Heart left ventricle (tissue), 16 donors: ENCODE results near the gene SLC26A4. TPM values are rescaled to one million over a fixed set of nuclear protein-coding genes. Genes with fewer than 3 reads are reported as not detected.

Experiments used
- ATAC-seq, 4 donors: fragments of 200-7000 bp; cut with Tn5 transposase; one replicate each; pipeline ENCODE4 v1.9.1; 2020 to 2022; ENCODE audit warnings: moderate library complexity in 4 of 4, mild to moderate bottlenecking in 3 of 4, moderate number of reproducible peaks in 1 of 4
- DNase-seq, 5 donors: peaks; one replicate each; pipeline ENCODE4 v3.0.0-alpha.2; 2020
- H3K27ac ChIP-seq, 12 donors: fragments of 200-600 bp; sonication (generic) in 4 of 12; one replicate each; pipeline versions ENCODE4 v1.5.0 to v1.8.0; 2016 to 2022; ENCODE audit warnings: mild to moderate bottlenecking in 2 of 12
- H3K27me3 ChIP-seq, 9 donors: fragments of 200-600 bp; sonication (generic) in 2 of 9; one replicate each; pipeline versions ENCODE4 v1.5.1 to v1.8.0; 2016 to 2022; ENCODE audit warnings: mild to moderate bottlenecking in 3 of 9
- H3K36me3 ChIP-seq, 9 donors: fragments of 200-600 bp; sonication (generic) in 2 of 9; one replicate each; pipeline versions ENCODE4 v1.5.0 to v1.8.0; 2018 to 2022; ENCODE audit warnings: mild to moderate bottlenecking in 2 of 9
- H3K4me1 ChIP-seq, 12 donors: fragments of 200-600 bp; sonication (generic) in 4 of 12; one replicate each; pipeline versions ENCODE4 v1.5.0 to v1.8.0; 2016 to 2022; ENCODE audit warnings: mild to moderate bottlenecking in 3 of 12
- H3K4me3 ChIP-seq, 12 donors: fragments of 200-600 bp; sonication (generic) in 4 of 12; one replicate each; pipeline versions ENCODE4 v1.5.0 to v1.8.0; 2017 to 2022; ENCODE audit warnings: mild to moderate bottlenecking in 9 of 12, moderate library complexity in 4 of 12
- H3K9me3 ChIP-seq, 12 donors: fragments of 200-600 bp; sonication (generic) in 4 of 12; one replicate each; pipeline versions ENCODE4 v1.5.0 to v1.8.0; 2016 to 2022; ENCODE audit warnings: mild to moderate bottlenecking in 1 of 12
- POLR2A ChIP-seq, 2 donors: fragments of 450-650 bp; IDR thresholded peaks; one replicate each; pipeline ENCODE4 v1.6.1; 2017; ENCODE audit warnings: antibody characterized with exemption in 2 of 2, mild to moderate bottlenecking in 2 of 2, moderate library complexity in 2 of 2
- WGBS, 4 donors: extraction: QIAGEN DNeasy Blood & Tissue Kit in 2 of 4; methylation state at CpG; one replicate each; pipeline versions ENCODE4 v1.1.5 to v1.1.7; 2013 to 2018; 5-methylcytosine and 5-hydroxymethylcytosine counted together
- intact Hi-C, 10 donors: fragments of 100-400 bp; cut with DNase I; formaldehyde crosslinking; loops; one replicate each; pipeline versions ENCODE4 v1.11.1 to v1.14.2; 2022
- polyA plus RNA-seq, 2 donors: library from polyadenylated mRNA; stranded (reverse); fragments of 200-250 nt; gene quantifications; one replicate each; pipeline ENCODE4 v1.2.3, GENCODE V29; 2013
- total RNA-seq, 9 donors: library from RNA; depleted of rRNA in 2 of 9; stranded (reverse); fragments of >200 nt in 2 of 9; fragmentation: NEBNext Ultra II Directional in 3 of 9; extraction: Animal tissue kit (Norgen Biotek cat#: 25700) in 3 of 9; gene quantifications; one replicate each; pipeline versions ENCODE4 v1.1.0 to v1.2.4, GENCODE V29; 2016 to 2023
- TF ChIP-seq, protein P1 (sequence below), 12 donors: fragments of 200-600 bp; sonication (generic) in 4 of 12; IDR thresholded peaks; one replicate each; pipeline versions ENCODE4 v1.5.0 to v1.8.0; 2018 to 2022; ENCODE audit warnings: antibody characterized with exemption in 12 of 12, mild to moderate bottlenecking in 5 of 12
- donor health status: ischemic (EF 13 %, LVEDD 7.1; RV severe dilation, severe dysfunction).
- donor health status: healthy with polysubstance abuse.
- donor health status: DM: no; HTN: yes; CAD: no.
- donor health status: DM: no; HTN: no; CAD: no.
- donor health status: ischemic (EF 25% LVEDD 6.9; RV normal size, moderate dysfunction).
- donor health status: ischemic (EF 25% LVEDD 5.7; RV mildly dilated, moderate dysfunction).
- donor health status: healthy.
- donor health status: DM: yes; HTN: yes; CAD: no.
- donor health status: ischemic (EF 35%, LVEDD 5.7; RV mildly dilated, moderate dysfunction).
- donor health status: nonischemic (EF 11% LVEDD 7.7; RV severe dilation, severe dysfunction).
- donor health status: DM: yes; HTN: yes; CAD: no.
- donor health status: PGD.
- donor health status: ischemic (EF 29% LVEDD 5.4; RV normal size, mild dysfunction).
- donor health status: nonischemic (EF 23%, LVEDD 6.1; RV moderate dilation, normal function).

SLC26A4 gene
- total and polyA plus RNA-seq, 11 donors = 0.19 to 1.8 (median 0.42) TPM

GRCh38 chr7:107643938-107644308 lies 16.7 kb upstream of the SLC26A4 start:
- peak overlapping the region in 1 of 12 donors; percentile 69 for H3K27ac ChIP-seq
- H3K27me3 ChIP-seq = no peaks in the 10 kb centered on the region
- DNase-seq (no peak), ATAC-seq (no peak)
- 85 to 91% (median 88%) methylated on average over 1 of the region's 1 CpG for WGBS, 4 donors
- H3K36me3 ChIP-seq = no peaks in the 10 kb centered on the region
- no peaks in the 10 kb centered on the region for H3K9me3 ChIP-seq
- H3K4me3 ChIP-seq = no peak overlapping the region
- peaks cover 0 to 17% (median 0%) of the 10 kb centered on the region in 12 donors for H3K4me1 ChIP-seq
- intact Hi-C loops = no loop called here
- no peak for TF ChIP-seq POLR2A (IDR thresholded peaks at IDR 0.05)
- TF ChIP-seq, protein P1, sequence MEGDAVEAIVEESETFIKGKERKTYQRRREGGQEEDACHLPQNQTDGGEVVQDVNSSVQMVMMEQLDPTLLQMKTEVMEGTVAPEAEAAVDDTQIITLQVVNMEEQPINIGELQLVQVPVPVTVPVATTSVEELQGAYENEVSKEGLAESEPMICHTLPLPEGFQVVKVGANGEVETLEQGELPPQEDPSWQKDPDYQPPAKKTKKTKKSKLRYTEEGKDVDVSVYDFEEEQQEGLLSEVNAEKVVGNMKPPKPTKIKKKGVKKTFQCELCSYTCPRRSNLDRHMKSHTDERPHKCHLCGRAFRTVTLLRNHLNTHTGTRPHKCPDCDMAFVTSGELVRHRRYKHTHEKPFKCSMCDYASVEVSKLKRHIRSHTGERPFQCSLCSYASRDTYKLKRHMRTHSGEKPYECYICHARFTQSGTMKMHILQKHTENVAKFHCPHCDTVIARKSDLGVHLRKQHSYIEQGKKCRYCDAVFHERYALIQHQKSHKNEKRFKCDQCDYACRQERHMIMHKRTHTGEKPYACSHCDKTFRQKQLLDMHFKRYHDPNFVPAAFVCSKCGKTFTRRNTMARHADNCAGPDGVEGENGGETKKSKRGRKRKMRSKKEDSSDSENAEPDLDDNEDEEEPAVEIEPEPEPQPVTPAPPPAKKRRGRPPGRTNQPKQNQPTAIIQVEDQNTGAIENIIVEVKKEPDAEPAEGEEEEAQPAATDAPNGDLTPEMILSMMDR (IDR thresholded peaks at IDR 0.05) = no peak

- H3K4me3 ChIP-seq = no peak overlapping the region
- WGBS, 4 donors = 45 to 57% (median 50%) methylated on average over 9 of the region's 9 CpGs
- DNase-seq = no peak
- no peaks in the 10 kb centered on the region for H3K9me3 ChIP-seq
- no peaks in the 10 kb centered on the region for H3K36me3 ChIP-seq
- no peaks in the 10 kb centered on the region for H3K27me3 ChIP-seq
- peaks cover 0 to 17% (median 0%) of the 10 kb centered on the region in 12 donors for H3K4me1 ChIP-seq
- peak overlapping the region in 1 of 12 donors; percentile 69 for H3K27ac ChIP-seq
- ATAC-seq = no peak
- TF ChIP-seq POLR2A (IDR thresholded peaks at IDR 0.05) = no peak
- TF ChIP-seq, protein P1 (IDR thresholded peaks at IDR 0.05) = no peak
- intact Hi-C loops = no loop called here
These were observed 16.2 kb upstream of the SLC26A4 start for GRCh38 chr7:107644309-107644974.

- intact Hi-C loops = no loop called here
- H3K27ac ChIP-seq = no peak overlapping the region
- no peak for DNase-seq
- no peak for ATAC-seq
- TF ChIP-seq POLR2A (IDR thresholded peaks at IDR 0.05) = no peak
- TF ChIP-seq, protein P1 (IDR thresholded peaks at IDR 0.05) = no peak
- no peaks in the 10 kb centered on the region for H3K4me1 ChIP-seq
- H3K36me3 ChIP-seq = no peaks in the 10 kb centered on the region
- peaks cover 0 to 7% (median 0%) of the 10 kb centered on the region in 12 donors for H3K9me3 ChIP-seq
- no peak overlapping the region for H3K4me3 ChIP-seq
- H3K27me3 ChIP-seq = no peaks in the 10 kb centered on the region
- 96 to 97% (median 96%) methylated on average over 5 of the region's 5 CpGs for WGBS, 4 donors
These were observed 8.0 kb upstream of the SLC26A4 start for GRCh38 chr7:107652642-107653041.

- no peaks in the 10 kb centered on the region for H3K36me3 ChIP-seq
- intact Hi-C loops = no loop called here
- no peak for TF ChIP-seq POLR2A (IDR thresholded peaks at IDR 0.05)
- TF ChIP-seq, protein P1 (IDR thresholded peaks at IDR 0.05) = no peak
- DNase-seq (no peak), ATAC-seq (no peak)
- H3K27ac ChIP-seq = no peak overlapping the region
- no peaks in the 10 kb centered on the region for H3K9me3 ChIP-seq
- H3K4me1 ChIP-seq = peaks cover 0 to 21% (median 12%) of the 10 kb centered on the region in 12 donors
- peaks cover 0 to 34% (median 13%) of the 10 kb centered on the region in 9 donors for H3K27me3 ChIP-seq
- no peak overlapping the region for H3K4me3 ChIP-seq
These were observed 2.2 kb upstream of the SLC26A4 start for GRCh38 chr7:107658467-107658866.
